HG03378 (cell line): Measurements from ENCODE around the gene CD83.

Experiments used
- ATAC-seq: cut with Tn5 transposase; IDR thresholded peaks from one replicate; pipeline ENCODE4 v1.9.1; 2021; ENCODE audit warnings: mild to moderate bottlenecking, moderate library complexity; ENCODE audit not compliant: unreplicated experiment

Gene CD83

DNA sequence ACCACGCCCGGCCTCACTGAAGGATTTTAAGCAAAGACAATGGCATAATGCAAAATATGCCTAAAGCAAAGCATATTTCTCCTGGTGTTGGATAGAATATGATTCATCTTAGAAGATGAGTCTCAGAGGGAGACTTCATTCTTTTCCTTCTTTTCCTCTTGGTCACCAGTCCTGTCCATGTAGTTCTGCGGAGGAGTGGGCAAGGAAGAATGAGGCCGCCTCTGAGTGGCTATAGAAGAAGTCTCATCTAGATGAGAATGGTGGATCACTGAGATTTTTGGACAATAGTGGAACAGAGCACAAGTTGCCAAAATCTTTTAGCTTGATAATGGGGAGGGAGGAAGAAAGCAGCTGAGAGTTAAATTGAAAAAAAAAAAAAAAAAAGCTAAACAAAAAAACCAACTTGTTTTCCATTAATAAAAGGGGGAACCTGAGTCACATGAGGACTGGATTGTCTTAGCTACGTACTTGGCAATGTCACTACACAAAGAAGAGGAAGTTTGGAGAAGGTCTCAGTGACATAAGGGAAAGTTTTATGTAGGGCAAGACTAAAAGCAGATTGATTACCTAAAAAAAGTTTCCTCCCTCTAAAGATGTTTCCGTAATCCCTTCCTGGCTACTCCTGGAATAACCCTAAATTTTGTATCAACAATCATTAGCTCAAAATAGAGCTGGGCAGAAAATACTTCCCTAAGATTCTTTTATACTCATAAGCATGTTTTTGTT is 6.0 kb downstream of the CD83 start:
- ATAC-seq: no peak

DNA sequence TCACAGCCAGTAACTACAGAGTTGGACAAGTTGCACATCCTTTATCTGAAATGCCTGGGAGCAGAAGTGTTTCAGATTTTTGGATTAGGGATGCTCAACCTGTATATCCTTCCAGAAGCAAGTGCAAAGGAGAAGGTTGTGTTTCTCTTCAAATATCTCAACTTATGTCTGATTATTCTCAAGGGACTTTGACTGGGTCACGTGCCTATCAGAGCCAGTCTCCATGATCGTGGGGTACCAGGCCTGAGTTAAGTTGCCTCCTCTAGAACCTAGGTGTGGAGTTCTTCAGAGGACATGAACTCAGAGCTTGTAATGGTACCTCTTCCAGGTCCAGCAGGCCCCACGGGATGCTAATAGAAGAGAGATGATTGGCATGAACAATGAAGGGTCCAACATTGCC is 7.8 kb downstream of the CD83 start:
- no peak for ATAC-seq

DNA sequence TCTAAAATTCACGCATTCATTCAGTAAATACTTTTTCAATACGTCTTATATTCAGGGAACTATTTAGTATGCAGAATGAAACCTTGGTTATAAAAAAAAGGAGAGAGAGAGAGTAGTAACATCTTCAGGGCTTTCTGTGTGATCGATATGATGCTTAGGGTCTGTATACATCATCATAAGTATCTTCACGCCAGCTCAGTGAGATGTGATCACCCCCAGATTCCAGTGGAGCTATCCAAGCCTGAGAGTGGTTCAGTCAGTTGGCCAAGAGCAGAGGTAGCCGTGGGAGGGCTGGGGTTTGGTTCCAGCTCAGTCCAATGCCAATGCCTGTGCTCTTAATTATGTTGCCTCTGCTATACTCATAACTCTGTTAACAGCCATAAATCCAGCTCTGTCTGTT is 8.6 kb downstream of the CD83 start:
- no peak for ATAC-seq

DNA sequence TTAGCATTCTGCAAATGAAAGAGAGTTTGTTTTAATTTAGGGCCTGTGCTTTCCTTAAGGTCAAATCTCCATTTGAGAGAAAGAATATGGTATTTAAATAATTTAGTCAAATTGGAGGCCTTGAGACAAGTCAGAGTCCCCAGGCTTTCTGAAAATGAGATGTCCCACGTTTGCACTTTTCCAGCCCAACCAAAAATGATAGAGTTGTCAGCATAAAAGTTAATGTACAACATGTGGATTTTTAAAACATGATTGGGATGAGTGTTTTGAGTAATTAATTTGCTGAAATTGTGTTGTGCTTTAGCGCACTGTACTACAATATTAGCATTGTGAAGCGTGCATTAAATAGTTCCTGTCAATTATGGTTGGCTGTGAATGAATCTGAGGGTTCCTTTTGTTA is 10.0 kb downstream of the CD83 start:
- no peak for ATAC-seq

DNA sequence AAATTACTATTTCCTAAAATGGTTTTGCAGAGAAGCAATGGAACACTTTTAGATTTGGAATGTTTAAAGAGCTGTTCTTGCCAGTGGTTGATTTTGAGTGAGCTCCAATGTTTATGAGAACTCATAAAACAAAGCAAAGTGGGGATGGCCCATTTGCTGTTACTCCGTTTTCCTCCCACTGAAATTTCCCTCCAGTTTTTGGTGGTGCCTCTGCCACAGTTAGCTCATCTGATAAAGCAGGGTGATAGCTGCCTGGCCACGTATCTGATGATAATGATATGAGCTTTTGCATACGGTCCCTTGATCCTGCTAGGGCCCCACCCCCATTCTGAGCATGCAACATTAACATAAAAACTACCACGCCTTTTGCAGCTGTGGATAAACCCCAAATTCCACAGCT is 10.4 kb downstream of the CD83 start:
- no peak for ATAC-seq

DNA sequence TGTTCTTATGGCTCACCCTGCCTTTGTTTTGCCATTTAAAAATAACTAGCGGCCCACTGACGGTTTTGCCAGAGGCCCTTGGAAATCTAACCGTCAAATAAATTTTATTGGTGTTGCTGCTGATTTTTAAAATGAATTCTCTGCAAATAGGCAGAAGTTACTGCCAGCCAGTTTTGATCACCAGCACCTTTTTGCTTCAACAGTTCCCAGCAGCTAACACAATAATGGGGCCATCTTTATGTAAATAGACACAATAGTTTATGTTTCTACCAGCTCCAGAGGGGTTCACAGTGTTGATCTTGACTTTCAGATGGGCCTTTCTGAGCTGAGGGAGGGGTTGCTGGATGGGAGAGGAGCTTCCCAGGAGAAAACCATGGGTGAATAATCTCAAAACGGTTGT is 11.2 kb downstream of the CD83 start:
- no peak for ATAC-seq

DNA sequence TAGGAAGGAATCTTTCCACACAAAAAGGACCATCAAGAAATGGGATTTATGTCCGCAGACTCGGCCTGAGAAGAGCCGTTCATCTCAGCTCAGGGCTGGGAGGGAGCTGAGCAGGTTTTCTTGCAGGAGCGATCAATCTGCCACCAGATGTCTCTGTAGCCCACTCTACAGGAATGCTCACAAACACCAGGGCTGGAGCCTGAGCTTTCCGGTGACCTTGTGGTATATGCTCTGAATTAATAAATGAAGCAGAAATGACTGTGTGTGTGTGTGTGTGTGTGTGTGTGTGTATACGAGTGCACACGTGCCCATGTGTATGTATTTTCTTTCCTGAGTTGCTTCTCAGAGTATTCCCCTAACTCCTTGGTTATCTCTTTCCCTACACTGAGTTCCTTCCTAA is 12.0 kb downstream of the CD83 start:
- ATAC-seq: no peak

DNA sequence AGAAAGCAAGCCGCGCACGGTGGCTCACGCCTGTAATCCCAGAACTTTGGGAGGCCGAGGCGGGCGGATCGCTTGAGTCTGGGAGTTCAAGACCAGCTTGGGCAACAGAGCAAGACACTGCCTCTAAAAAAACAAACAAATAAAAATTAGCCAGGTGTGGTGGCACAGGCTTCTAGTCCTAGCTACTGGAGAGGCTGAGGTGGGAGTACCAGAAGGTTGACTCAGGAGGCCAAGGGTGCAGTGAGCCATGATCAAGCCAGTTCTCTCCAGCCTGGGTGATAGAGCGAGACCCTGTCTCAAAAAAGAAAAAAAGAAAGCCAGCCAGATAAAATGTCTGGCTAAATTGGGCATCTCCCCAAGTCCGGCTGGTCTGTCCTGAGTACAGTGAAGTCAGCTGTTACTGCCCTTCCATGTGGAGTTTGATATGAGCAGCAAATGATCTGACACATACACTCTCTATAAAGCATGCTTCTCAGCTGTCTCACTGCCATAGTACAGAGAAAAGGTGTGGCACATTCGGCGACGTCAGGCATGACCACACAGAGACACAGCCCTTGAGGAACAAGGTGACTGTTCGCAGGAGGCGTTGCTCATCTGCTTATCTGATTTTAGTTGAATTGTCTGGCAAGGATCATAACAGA is 13.0 kb downstream of the CD83 start:
- ATAC-seq: no peak

DNA sequence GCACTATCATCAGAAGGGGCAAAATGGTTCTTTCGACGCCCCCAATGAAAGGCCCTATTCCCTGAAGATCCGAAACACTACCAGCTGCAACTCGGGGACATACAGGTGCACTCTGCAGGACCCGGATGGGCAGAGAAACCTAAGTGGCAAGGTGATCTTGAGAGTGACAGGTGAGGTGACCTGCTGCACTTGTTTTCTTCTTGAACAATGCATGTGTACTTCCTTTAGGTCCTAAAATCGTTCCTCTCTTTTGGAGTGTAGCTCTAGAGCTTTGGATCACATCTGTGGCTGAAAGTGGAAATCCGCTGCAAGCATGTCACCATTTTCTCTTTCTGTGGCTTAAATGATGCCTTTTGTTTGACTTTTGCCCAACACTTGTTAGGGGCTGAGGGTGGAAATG is 14.0 kb downstream of the CD83 start:
- no peak for ATAC-seq

DNA sequence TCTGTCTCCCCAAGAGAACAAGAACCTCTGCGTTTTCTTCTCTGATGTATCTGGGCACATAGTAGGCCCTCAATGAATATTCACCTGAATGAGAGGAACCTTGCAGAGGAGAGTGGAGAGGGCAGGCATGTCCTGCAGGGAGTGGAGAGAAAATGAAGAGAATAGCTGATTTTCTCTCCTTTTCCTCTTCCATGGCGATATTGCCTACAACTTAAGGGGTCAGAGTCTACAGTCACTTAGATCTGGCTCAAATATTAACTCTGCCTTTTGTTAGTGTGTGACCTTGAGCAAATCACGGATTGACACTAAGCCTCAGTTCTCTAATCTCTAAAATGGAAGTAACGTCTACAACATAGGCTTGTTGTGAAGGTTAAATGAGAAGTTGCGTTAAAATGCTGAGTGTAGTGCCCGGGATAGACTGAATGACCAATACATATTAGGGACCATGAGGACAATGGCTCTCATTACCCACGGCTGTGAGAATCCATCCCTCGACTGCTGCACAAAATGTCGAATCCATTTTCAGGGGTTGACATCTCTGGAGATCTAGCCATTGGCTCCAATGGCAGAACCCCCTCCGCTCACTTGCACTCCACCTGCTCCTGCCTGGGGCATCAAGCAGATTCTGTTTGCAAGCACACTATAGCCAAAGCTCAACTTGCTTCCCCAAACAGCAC is 14.8 kb downstream of the CD83 start:
- ATAC-seq: no peak

DNA sequence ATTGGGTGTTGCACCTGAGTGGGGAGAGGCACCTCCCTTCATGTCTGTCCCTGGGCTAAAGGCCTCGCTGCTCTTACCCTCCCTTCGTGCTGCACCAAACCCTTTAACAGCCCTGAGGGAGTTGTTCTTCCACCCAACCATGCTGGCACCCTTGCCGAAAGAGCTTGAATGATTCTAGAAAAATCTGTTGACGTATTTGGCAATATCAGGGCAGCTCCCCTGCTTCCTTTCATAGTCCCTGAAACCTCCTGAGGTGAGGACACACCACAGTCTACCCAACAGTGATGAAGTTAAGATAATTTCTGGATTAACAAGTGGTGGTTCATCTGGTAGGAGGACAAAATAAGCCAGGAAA is 15.3 kb downstream of the CD83 start:
- ATAC-seq: no peak

DNA sequence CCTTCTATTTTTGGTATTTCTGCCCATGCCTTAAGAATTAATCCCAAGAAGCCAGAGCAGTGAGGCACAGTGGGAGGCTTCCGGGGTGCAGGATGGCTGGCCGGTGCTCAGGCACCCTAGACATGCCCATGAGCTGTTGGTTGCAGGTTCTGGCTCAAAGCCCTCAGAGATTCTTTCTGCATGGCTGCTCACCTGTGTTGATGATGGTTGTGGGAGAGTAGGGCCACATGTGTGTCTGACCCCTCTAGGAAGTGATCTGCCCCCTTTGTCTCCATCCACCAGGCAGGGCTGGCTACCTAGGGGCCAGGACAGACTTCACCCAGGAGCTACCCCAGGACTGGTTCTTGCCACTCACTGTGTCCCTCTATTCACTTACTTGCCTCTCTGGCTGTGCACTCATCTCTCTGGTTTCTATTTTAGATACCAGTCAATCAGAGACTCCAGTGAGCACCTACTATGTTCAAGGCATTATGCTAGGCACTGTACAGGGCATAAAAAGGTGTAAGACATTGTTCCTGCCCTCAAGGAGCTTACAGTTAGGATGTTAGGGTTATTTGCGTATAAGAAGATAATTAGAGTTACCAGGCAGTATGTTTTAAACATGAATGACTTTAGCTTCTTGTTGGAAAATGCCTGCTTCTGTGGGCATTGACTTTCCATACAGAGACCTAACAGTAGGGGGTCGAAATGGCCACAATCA is 16.8 kb downstream of the CD83 start:
- ATAC-seq: no peak

DNA sequence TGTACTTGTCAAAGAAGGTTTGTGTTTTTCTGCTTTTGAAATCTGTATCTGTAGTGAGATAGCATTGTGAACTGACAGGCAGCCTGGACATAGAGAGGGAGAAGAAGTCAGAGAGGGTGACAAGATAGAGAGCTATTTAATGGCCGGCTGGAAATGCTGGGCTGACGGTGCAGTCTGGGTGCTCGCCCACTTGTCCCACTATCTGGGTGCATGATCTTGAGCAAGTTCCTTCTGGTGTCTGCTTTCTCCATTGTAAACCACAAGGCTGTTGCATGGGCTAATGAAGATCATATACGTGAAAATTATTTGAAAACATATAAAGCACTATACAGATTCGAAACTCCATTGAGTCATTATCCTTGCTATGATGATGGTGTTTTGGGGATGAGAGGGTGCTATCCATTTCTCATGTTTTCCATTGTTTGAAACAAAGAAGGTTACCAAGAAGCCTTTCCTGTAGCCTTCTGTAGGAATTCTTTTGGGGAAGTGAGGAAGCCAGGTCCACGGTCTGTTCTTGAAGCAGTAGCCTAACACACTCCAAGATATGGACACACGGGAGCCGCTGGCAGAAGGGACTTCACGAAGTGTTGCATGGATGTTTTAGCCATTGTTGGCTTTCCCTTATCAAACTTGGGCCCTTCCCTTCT is 18.4 kb downstream of the CD83 start:
- ATAC-seq: no peak

DNA sequence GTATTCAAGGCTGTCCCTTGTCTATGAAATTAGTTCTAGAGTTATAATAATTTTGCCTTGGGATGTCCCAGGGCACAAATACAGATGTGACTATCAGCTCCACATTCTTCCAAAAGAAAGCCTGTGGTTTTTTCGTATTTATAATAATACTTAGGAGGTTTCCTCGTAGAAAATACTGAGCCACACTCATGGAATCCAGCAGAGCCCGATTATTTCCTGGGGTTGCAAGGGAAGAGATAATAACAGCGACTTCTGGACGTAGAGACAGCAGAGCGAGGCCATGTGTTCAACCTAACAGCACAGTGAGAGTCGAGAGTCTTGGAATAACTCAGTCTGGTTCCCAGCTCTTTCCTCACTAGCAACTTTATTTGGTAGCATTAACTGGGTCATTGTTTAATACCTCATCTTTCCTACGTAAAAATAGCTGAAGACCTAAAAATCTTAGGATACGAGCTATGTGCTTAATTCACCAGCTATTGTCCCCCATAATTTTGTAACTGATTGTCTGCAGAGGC is 21.2 kb downstream of the CD83 start:
- ATAC-seq: no peak

DNA sequence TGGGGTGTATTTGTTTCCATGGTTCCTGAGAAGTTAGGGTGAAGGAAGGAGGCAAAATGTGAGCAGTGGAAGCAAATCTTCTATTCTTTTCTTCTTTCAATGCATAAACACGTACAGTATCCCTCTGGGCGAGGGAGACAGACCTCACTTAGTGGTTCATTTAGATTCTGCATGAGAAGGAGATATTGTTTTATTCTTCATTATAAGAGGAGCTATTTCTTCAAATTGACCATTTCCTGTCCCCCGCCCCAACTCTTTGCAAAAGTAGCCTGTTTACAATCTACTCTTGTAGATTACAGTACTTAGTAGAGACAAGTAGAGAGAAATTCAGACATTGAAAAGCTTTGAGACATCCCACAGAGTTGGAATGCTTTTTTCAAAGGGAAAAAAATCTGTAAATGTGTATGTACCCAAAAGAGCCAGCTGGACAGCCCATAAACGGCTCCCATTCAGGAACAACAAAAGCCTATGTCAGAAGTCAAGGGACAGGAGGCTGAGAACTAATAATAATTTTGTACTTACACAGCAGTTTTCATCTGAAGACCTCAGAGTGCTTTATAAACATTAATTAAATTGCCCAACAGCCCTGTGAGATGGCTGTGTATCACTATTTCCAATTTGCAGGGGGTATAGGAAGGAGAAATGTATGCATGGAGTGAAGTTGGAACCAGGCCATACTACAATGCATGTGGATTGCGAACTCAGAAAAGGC is 23.9 kb downstream of the CD83 start:
- no peak for ATAC-seq

DNA sequence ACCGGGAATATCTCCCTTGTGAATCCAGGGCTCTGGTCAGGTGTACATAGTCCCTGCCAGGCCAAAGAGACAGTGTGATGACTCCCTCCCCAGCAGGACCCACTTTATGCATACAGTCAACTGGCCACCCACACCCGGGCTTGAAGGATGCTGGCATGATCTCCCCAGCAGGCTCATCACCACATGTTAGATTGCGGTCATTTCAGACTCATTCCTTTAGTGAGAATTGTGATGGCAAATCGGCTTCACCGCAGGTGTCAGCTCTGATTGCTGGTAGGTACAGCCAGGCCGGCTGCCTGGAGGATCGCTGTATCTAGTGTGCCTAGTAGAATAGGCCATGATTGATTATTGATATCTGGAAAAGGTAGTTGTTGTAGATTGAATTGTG is 24.5 kb downstream of the CD83 start:
- ATAC-seq: no peak

DNA sequence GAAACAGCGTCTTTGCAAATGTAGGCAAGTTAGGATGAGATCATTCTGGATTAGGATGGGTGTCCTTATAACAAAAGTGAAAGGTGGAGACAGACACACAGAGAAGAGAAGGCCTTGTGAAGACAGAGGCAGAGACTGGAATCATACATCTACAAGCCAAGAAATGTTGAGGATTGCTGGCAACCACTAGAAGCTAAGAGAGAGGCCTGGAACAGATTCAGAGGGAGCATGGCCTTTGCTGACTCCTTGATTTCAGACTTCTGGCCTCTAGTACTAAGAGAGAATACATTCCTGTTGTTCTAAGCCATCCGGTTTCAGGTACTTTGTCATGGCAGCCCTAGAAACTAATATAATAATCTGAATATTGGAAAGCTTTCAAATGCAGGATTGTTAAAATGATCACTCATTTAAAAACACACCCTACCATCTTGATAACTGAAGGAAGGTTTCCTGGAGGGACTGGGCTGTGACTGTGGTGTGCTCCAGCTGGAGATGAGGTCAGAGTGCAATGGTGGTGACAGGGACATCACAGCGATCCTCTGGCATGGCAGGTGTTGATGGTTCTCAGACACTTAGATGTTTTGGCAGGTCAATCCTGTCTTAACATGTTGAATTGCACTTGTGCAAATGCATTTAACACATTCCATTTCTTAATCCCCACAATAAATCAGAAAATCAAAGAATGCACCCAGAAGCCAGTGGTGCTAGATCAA is 25.1 kb downstream of the CD83 start:
- no peak for ATAC-seq

DNA sequence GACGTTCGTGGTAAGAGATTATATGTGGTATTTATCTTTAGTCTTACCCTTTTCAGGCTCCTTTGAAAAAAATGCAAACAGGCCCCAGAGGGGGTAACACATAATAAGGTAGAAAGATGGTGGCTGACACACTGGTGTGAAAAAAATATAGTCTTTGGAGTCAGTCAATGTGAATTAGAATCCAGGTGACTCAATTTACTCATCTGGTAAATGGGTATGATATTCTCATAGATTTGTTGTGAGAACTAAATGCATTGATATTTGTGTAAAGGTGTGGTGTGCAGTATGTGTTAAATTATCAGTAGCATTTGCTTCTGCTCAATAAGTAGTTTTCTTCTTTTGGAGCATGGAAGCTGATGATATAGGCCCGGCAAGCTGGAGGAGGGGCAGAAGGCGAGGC is 25.7 kb downstream of the CD83 start:
- no peak for ATAC-seq

DNA sequence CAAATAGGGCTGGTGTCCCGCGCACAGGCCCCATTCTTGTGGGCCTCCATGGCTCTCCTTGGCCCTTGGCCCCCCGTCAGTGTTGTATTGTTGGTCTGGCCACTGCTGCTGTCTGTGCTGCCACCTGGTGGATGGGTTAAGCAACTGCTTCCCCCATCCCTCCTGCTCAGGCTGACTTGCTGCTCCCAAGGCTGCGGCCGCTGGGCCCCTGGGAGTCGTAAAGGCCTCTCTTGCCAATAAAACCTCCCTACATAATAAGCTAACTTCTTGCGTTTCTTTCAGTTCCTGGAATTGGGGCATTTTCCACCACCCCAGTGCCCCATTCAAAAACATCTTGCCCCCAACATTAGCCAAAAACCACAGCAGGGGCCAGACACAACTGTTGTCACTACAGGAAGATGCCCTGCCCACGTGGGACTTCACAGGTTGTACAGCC is 27.1 kb downstream of the CD83 start:
- peak; percentile 69 for ATAC-seq
